Measurements from ENCODE around the gene MOSMO. TPM values are rescaled to one million over a fixed set of nuclear protein-coding genes. Genes with fewer than 3 reads are reported as not detected.

MOSMO gene
- total and polyA plus RNA-seq, 2 of the 4 experiments (the other 2 are of a cell fraction), result 10.5 to 16.0 TPM

DNA sequence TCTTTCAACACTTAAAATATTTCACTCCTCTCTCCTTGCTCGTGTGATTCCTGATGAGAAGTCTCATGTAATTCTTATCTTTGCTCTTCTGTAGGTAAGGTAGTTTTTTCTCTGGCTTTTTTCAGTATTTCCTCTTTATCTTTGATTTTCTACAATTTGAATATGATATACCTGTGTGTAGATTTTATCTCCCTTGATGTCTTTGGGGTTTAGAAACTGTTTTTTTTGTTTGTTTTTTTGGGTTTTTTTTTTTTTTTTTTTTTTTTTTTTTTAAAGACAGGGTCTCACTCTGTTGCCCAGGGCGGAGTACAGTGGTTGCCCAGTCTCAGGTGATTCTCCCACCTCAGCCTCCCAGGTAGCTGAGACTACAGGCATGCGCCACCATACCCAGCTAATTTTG lies 26.6 kb downstream of the MOSMO start:
- Histone ChIP-seq H3K4me3 (ENCODE audit: insufficient read depth, low read depth, low read length) (no peak overlapping the region), H3K79me1 (ENCODE audit: low read depth in 1 of 2, low read length in 2 of 2) (peaks cover 37 to 72% of the 10 kb centered on the region in 2 experiments), H3K27ac (ENCODE audit: insufficient read depth, low read length) (no peak overlapping the region), H3K4me2 (ENCODE audit: low read depth, low read length) (no peak overlapping the region), H3K56ac (ENCODE audit: extremely low read depth, insufficient read depth, low read length) (no peak overlapping the region), H2BK5ac (ENCODE audit: low read depth, low read length, poor library complexity, severe bottlenecking) (no peak overlapping the region), H3K14ac (replicated peaks; ENCODE audit: low read depth, low read length) (no peak overlapping the region), H2AK5ac (ENCODE audit: low read depth, low read length) (no peak overlapping the region), H3K23ac (ENCODE audit: low read depth, low read length) (no peak overlapping the region), H3K9me1 (ENCODE audit: insufficient read depth, low read length) (peaks cover 6% of the 10 kb centered on the region; the same call in 1 of the 2 replicates), H2BK120ac (ENCODE audit: low read depth, low read length) (no peak overlapping the region), H4K91ac (ENCODE audit: insufficient read depth, low read depth, low read length) (no peak overlapping the region), H3K9me3 (ENCODE audit: control insufficient read depth, insufficient read depth, low read length) (no peaks in the 10 kb centered on the region), H3K4ac (ENCODE audit: low read depth, low read length) (no peak overlapping the region), H2AK9ac (replicated peaks; ENCODE audit: low read depth, low read length, poor library complexity) (no peak overlapping the region), H3K4me1 (ENCODE audit: control insufficient read depth, insufficient read depth, low read length) (peaks cover 3% of the 10 kb centered on the region), H2BK15ac (ENCODE audit: low read depth, low read length) (no peak overlapping the region), H3K9ac (ENCODE audit: low read depth, low read length) (no peak overlapping the region), H4K20me1 (ENCODE audit: insufficient read depth, low read length) (peaks cover 3% of the 10 kb centered on the region; the same call in 1 of the 2 replicates), H2AFZ (replicated peaks; ENCODE audit: low read length, poor library complexity) (no peak overlapping the region), H3K18ac (ENCODE audit: low read depth, low read length) (no peak overlapping the region), H4K8ac (ENCODE audit: low read depth in 2 of 2, low read length in 2 of 2) (no peak overlapping the region), H4K5ac (ENCODE audit: low read depth, low read length) (no peak overlapping the region), H2BK20ac (ENCODE audit: low read depth, low read length) (no peak overlapping the region), H3K27me3 (ENCODE audit: control insufficient read depth, insufficient read depth, low read length) (no peaks in the 10 kb centered on the region), H3K36me3 (ENCODE audit: control insufficient read depth, insufficient read depth, low read length) (peaks cover 11% of the 10 kb centered on the region; the same call in 1 of the 2 replicates)
- dilution Hi-C loops (cut with HindIII; ENCODE audit: low sequenced_read_pairs, unreplicated experiment), result no loop called here
- POLR2A ChIA-PET (ENCODE audit: unreplicated experiment), result no interaction called here
- no TSS peak for BruUV-seq (replicated peaks)
- TF ChIP-seq MAFK (IDR thresholded peaks at IDR 0.05; ENCODE audit: low read depth, low read length) (no peak), BHLHE40 (IDR thresholded peaks at IDR 0.05; ENCODE audit: low read depth, low read length) (no peak), FOS (IDR thresholded peaks at IDR 0.05; ENCODE audit: low read depth, low read length) (no peak), MXI1 (IDR thresholded peaks at IDR 0.05; ENCODE audit: borderline replicate concordance, low read depth, low read length) (no peak), SMC3 (IDR thresholded peaks at IDR 0.05; ENCODE audit: low read depth, low read length) (no peak), NFE2L2 (IDR thresholded peaks at IDR 0.05; ENCODE audit: low read depth, low read length) (no peak), RAD21 (IDR thresholded peaks at IDR 0.05; ENCODE audit: low read length) (no peak), RCOR1 (IDR thresholded peaks at IDR 0.05; ENCODE audit: insufficient replicate concordance, low read length) (no peak), RFX5 (IDR thresholded peaks at IDR 0.05; ENCODE audit: low read depth, low read length) (no peak), POLR2A (IDR thresholded peaks at IDR 0.05; ENCODE audit: low read depth, low read length) (no peak), MAZ (IDR thresholded peaks at IDR 0.05; ENCODE audit: borderline replicate concordance, low read depth, low read length) (no peak), CHD1 (IDR thresholded peaks at IDR 0.05; ENCODE audit: low read depth, low read length) (no peak), CEBPB (IDR thresholded peaks at IDR 0.05; ENCODE audit: low read depth, low read length) (no peak)
- TF ChIP-seq, protein P1, sequence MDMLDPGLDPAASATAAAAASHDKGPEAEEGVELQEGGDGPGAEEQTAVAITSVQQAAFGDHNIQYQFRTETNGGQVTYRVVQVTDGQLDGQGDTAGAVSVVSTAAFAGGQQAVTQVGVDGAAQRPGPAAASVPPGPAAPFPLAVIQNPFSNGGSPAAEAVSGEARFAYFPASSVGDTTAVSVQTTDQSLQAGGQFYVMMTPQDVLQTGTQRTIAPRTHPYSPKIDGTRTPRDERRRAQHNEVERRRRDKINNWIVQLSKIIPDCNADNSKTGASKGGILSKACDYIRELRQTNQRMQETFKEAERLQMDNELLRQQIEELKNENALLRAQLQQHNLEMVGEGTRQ (IDR thresholded peaks at IDR 0.05; ENCODE audit: low read depth, low read length), result no peak
- TF ChIP-seq, protein P2, sequence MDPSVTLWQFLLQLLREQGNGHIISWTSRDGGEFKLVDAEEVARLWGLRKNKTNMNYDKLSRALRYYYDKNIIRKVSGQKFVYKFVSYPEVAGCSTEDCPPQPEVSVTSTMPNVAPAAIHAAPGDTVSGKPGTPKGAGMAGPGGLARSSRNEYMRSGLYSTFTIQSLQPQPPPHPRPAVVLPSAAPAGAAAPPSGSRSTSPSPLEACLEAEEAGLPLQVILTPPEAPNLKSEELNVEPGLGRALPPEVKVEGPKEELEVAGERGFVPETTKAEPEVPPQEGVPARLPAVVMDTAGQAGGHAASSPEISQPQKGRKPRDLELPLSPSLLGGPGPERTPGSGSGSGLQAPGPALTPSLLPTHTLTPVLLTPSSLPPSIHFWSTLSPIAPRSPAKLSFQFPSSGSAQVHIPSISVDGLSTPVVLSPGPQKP (IDR thresholded peaks at IDR 0.05; ENCODE audit: borderline replicate concordance, low read depth, low read length), result no peak
- TF ChIP-seq, protein P3, sequence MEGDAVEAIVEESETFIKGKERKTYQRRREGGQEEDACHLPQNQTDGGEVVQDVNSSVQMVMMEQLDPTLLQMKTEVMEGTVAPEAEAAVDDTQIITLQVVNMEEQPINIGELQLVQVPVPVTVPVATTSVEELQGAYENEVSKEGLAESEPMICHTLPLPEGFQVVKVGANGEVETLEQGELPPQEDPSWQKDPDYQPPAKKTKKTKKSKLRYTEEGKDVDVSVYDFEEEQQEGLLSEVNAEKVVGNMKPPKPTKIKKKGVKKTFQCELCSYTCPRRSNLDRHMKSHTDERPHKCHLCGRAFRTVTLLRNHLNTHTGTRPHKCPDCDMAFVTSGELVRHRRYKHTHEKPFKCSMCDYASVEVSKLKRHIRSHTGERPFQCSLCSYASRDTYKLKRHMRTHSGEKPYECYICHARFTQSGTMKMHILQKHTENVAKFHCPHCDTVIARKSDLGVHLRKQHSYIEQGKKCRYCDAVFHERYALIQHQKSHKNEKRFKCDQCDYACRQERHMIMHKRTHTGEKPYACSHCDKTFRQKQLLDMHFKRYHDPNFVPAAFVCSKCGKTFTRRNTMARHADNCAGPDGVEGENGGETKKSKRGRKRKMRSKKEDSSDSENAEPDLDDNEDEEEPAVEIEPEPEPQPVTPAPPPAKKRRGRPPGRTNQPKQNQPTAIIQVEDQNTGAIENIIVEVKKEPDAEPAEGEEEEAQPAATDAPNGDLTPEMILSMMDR (conservative IDR thresholded peaks at IDR 0.05; ENCODE audit: low read depth, low read length), result no peak
- CTCF ChIA-PET, result no interaction called here
- intact Hi-C loops (cut with micrococcal nuclease), result no loop called here
- ATAC-seq (ENCODE audit: low read depth) (no peak), DNase-seq (no peak)
- no CpG with 5 or more reads among the region's 3 CpGs for WGBS, 2 experiments (ENCODE audit: extremely low coverage in 2 of 2, insufficient read length in 1 of 2)
- in situ Hi-C loops (cut with MboI; ENCODE audit: low sequenced_read_pairs), result no loop called here
